ENCODE measurements around the gene TANGO2. TPM values are rescaled to one million over a fixed set of nuclear protein-coding genes. Genes with fewer than 3 reads are reported as not detected.

Gene TANGO2
- total and polyA plus RNA-seq, 7 donors: 20.6 to 73.3 (median 34.9) TPM

DNA sequence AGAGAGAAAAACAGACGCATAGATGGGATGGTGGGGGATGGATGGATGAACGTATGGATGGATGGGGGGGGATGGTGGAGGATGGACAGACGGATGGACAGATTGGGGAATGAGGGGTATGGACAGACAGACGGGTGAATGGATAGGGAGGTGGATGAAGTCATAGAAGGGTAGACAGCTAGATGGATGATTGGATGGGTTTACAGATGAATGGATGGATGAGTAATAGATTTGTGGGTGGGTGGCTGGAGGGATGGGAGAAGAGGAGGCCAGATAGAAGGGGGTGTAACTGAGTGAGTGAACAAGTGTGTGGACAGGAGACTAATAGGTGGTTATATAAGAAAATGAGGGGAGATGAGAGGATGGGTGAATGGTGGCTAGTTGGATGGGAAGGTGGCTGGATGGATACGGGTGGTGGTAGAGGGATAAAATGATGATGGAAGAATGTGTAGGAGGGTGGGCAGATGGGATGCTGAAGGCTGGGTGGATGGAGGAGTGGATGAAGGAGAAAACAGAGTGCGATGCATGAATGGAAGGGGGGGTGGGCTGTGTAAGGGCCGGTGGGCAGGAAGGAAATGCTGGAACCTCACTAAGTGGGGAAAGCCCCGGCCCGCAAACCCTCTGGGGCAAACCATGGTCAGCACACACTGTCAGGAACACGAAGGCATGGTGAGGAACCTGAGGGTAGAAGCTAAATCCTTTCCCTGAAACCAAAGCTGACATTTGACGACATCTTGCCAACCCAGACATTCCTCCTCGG lies 25.9 kb upstream of the TANGO2 start:
- DNase-seq (no peak), ATAC-seq (no peak)
- H3K4me1 ChIP-seq: peaks cover 30% of the 10 kb centered on the region
- H3K36me3 ChIP-seq (ENCODE audit: insufficient read depth in 1 of 2, low read depth in 1 of 2): no peaks in the 10 kb centered on the region
- intact Hi-C loops (cut with DNase I): no loop called here
- TF ChIP-seq, protein P1, sequence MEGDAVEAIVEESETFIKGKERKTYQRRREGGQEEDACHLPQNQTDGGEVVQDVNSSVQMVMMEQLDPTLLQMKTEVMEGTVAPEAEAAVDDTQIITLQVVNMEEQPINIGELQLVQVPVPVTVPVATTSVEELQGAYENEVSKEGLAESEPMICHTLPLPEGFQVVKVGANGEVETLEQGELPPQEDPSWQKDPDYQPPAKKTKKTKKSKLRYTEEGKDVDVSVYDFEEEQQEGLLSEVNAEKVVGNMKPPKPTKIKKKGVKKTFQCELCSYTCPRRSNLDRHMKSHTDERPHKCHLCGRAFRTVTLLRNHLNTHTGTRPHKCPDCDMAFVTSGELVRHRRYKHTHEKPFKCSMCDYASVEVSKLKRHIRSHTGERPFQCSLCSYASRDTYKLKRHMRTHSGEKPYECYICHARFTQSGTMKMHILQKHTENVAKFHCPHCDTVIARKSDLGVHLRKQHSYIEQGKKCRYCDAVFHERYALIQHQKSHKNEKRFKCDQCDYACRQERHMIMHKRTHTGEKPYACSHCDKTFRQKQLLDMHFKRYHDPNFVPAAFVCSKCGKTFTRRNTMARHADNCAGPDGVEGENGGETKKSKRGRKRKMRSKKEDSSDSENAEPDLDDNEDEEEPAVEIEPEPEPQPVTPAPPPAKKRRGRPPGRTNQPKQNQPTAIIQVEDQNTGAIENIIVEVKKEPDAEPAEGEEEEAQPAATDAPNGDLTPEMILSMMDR (IDR thresholded peaks at IDR 0.05): no peak
- no peak overlapping the region for H3K27ac ChIP-seq
- no peak overlapping the region for H3K4me3 ChIP-seq
- WGBS, 3 donors: 60 to 64% (median 60%) methylated on average over 12 of the region's 12 CpGs
- no peaks in the 10 kb centered on the region for H3K27me3 ChIP-seq (ENCODE audit: insufficient read depth in 3 of 3, low read length in 2 of 3)
- H3K9me3 ChIP-seq: no peaks in the 10 kb centered on the region

DNA sequence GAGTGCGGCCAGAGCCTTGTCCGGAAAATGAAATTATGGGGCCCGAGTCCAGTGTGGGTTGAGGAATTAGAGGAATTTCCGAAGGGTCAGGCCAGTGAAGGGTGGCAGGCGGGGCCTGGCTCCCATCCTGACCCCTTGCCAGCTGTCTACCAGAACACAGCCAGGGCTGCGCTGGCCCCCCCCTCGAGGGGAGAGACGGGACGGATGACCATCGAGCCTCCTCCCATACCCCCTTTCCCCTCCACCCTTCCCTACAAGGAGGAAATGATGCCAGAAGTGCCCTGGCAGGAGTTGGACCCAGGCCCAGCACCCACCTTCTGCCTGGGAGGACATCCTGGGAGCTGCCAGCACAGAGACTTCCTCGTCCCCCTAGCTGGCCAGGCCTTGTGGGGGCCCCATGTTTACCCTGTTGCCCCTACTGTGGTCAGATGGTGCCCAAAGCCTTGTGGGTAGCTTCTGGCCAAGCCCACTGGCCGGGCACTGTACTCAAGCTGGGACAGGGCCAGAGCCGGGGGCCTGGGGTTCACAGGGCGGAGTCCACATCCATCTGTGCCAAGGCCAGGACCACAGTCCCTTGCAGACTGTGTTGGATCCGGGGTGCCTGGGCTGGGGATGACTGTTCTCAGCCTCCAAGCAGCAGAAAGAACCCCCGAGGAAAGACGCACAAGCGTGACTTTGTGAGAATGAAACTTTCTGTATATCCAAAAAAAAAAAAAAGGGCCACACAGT lies 25.1 kb upstream of the TANGO2 start:
- no peaks in the 10 kb centered on the region for H3K27me3 ChIP-seq (ENCODE audit: insufficient read depth in 3 of 3, low read length in 2 of 3)
- intact Hi-C loops (cut with DNase I): no loop called here
- H3K9me3 ChIP-seq: no peaks in the 10 kb centered on the region
- DNase-seq (peak; percentile 46 to 47), ATAC-seq (peak in 2 of 4 donors; percentile 13 to 29)
- WGBS, 3 donors: 45 to 54% (median 47%) methylated on average over 18 of the region's 18 CpGs
- TF ChIP-seq, protein P1 (IDR thresholded peaks at IDR 0.05): no peak
- no peaks in the 10 kb centered on the region for H3K36me3 ChIP-seq (ENCODE audit: insufficient read depth in 1 of 2, low read depth in 1 of 2)
- H3K4me1 ChIP-seq: peaks cover 28% of the 10 kb centered on the region
- peak overlapping the region; percentile 6 for H3K27ac ChIP-seq
- H3K4me3 ChIP-seq: no peak overlapping the region

DNA sequence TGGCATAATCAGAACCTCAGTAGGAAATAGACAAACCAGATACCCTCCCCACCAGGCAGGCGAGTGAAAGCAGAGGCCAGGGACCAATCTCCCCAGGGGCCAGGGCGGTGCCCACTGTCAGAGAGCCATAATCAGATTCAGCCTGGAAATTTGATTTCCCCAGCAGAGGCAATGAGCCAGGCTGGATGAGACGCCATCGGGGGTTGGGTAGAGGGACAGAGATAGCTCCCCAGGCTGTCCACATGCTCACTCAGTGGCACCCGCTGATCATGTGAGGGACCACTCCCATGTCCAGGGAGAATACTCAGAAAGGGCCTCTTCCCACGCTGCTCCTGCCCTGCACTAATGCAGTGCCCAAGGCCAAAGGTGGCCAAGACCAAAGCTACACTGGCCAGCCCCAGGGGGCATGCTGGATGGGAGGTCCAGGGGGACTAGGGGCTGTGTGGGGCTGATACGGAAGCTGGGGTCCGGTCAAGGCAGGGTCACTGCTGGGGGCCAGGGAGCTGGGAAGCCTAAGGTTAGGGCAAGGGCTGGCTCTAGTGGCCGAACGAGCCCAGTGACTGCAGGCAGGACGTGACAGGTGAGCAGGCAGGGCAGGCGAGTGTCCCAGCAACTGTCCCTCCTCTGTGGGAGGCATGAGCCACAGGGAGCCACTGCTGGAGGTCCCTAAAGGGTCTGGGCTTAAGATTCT lies 24.1 kb upstream of the TANGO2 start:
- 70 to 80% (median 71%) methylated on average over 12 of the region's 12 CpGs for WGBS, 3 donors
- peaks cover 20% of the 10 kb centered on the region for H3K4me1 ChIP-seq
- TF ChIP-seq, protein P1 (IDR thresholded peaks at IDR 0.05): no peak
- ATAC-seq (no peak), DNase-seq (peak; percentile 15 to 44)
- H3K4me3 ChIP-seq: no peak overlapping the region
- H3K9me3 ChIP-seq: no peaks in the 10 kb centered on the region
- intact Hi-C loops (cut with DNase I): no loop called here
- H3K27me3 ChIP-seq (ENCODE audit: insufficient read depth in 3 of 3, low read length in 2 of 3): no peaks in the 10 kb centered on the region
- H3K36me3 ChIP-seq (ENCODE audit: insufficient read depth in 1 of 2, low read depth in 1 of 2): no peaks in the 10 kb centered on the region
- no peak overlapping the region for H3K27ac ChIP-seq

DNA sequence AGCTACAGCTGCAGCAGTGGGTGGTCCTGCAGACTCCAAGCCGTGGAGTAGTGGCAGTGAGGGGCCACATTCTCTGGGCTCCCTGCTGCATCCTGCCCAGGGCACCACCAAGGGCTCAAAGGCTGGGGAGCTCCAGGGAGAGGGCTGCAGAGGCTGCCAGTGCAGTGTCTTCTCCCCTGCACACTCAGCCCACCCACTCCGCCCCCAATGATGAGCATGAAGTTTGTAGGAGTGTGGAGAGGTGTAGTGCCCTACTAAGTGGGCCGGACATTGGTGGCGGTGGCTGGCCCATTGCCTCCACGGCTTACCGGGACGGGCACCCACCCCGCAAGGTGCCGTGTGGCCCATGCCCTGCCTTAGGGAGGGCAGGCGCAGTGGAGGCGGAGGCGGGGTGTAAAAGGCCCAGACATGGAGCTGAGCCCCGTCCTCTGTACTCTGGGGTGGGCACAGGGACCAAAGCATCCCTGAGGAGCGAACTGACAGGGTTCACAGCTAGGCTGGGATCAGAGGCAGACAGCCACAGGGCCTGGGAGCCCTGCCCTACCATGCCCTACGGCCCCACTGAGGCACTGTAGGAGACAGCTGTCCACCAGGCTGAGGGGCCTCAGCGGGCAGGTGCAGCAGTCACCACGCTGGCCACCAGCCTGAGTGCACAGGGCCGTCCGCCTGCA lies 23.2 kb upstream of the TANGO2 start:
- H3K27me3 ChIP-seq (ENCODE audit: insufficient read depth in 3 of 3, low read length in 2 of 3): no peaks in the 10 kb centered on the region
- no peak overlapping the region for H3K27ac ChIP-seq
- no peak overlapping the region for H3K4me3 ChIP-seq
- ATAC-seq (no peak), DNase-seq (peak; percentile 11 to 44)
- H3K36me3 ChIP-seq (ENCODE audit: insufficient read depth in 1 of 2, low read depth in 1 of 2): no peaks in the 10 kb centered on the region
- WGBS, 3 donors: 77 to 87% (median 86%) methylated on average over 18 to 19 of the region's 19 CpGs
- H3K4me1 ChIP-seq: peaks cover 17% of the 10 kb centered on the region
- TF ChIP-seq, protein P1 (IDR thresholded peaks at IDR 0.05): no peak
- intact Hi-C loops (cut with DNase I): no loop called here
- no peaks in the 10 kb centered on the region for H3K9me3 ChIP-seq
